Nephron (organoid): ENCODE measurements around the gene PRKCG.

Experiments used
- H3K27ac Mint-ChIP-seq, 3 experiments: 2 replicates each; pipeline ENCODE4 v1.8.0; 2020; ENCODE audit warnings: mixed read lengths in 3 of 3, mild to moderate bottlenecking in 2 of 3, moderate library complexity in 1 of 3
- H3K27me3 Mint-ChIP-seq: 2 replicates; pipeline ENCODE4 v1.8.0; 2021; ENCODE audit warnings: low read depth, mild to moderate bottlenecking, moderate library complexity, mixed read lengths
- H3K36me3 Mint-ChIP-seq: 2 replicates; pipeline ENCODE4 v1.8.0; 2020; ENCODE audit warnings: low read depth, mixed read lengths
- H3K4me1 Mint-ChIP-seq: 2 replicates; pipeline ENCODE4 v1.8.0; 2020; ENCODE audit warnings: mixed read lengths
- H3K4me3 Mint-ChIP-seq, 3 experiments: 2 replicates each; pipeline ENCODE4 v1.8.0; 2020; ENCODE audit warnings: mild to moderate bottlenecking in 3 of 3, mixed read lengths in 3 of 3, moderate library complexity in 2 of 3
- H3K9me3 Mint-ChIP-seq: 2 replicates; pipeline ENCODE4 v1.8.0; 2020; ENCODE audit warnings: mixed read lengths
- CTCF ChIP-seq, 3 experiments: fragments of 200-600 bp; sonication (generic); IDR thresholded peaks; one replicate each; pipeline ENCODE4 v1.5.0; 2021; ENCODE audit warnings: antibody characterized with exemption in 3 of 3; ENCODE audit not compliant: unreplicated experiment in 3 of 3

The PRKCG gene

GRCh38 chr19:53917356-53917755 lies 35.4 kb downstream of the PRKCG start:
- no peak for TF ChIP-seq CTCF (IDR thresholded peaks at IDR 0.05; ENCODE audit: unreplicated experiment in 3 of 3)
- peaks cover 32% of the 10 kb centered on the region for H3K27me3 Mint-ChIP-seq
- H3K4me1 Mint-ChIP-seq: no peaks in the 10 kb centered on the region
- H3K4me3 Mint-ChIP-seq: no peak overlapping the region
- H3K36me3 Mint-ChIP-seq: no peaks in the 10 kb centered on the region
- H3K27ac Mint-ChIP-seq: no peak overlapping the region
- peaks cover 3% of the 10 kb centered on the region for H3K9me3 Mint-ChIP-seq

GRCh38 chr19:53927739-53928138 lies 45.7 kb downstream of the PRKCG start:
- H3K36me3 Mint-ChIP-seq: no peaks in the 10 kb centered on the region
- no peak overlapping the region for H3K27ac Mint-ChIP-seq
- no peak overlapping the region for H3K4me3 Mint-ChIP-seq
- peaks cover 9% of the 10 kb centered on the region for H3K9me3 Mint-ChIP-seq
- H3K27me3 Mint-ChIP-seq: peaks cover 9% of the 10 kb centered on the region
- no peaks in the 10 kb centered on the region for H3K4me1 Mint-ChIP-seq
- TF ChIP-seq CTCF (IDR thresholded peaks at IDR 0.05; ENCODE audit: unreplicated experiment in 3 of 3): no peak

- H3K4me1 Mint-ChIP-seq: no peaks in the 10 kb centered on the region
- no peak for TF ChIP-seq CTCF (IDR thresholded peaks at IDR 0.05; ENCODE audit: unreplicated experiment in 3 of 3)
- no peak overlapping the region for H3K4me3 Mint-ChIP-seq
- no peak overlapping the region for H3K27ac Mint-ChIP-seq
- peaks cover 4% of the 10 kb centered on the region for H3K9me3 Mint-ChIP-seq
- peaks cover 36% of the 10 kb centered on the region for H3K27me3 Mint-ChIP-seq
- no peaks in the 10 kb centered on the region for H3K36me3 Mint-ChIP-seq
Measured at GRCh38 chr19:53936029-53936428, 54.0 kb downstream of the PRKCG start.

- H3K4me3 Mint-ChIP-seq: no peak overlapping the region
- no peak overlapping the region for H3K27ac Mint-ChIP-seq
- no peak for TF ChIP-seq CTCF (IDR thresholded peaks at IDR 0.05; ENCODE audit: unreplicated experiment in 3 of 3)
- peaks cover 83% of the 10 kb centered on the region for H3K27me3 Mint-ChIP-seq
- no peaks in the 10 kb centered on the region for H3K36me3 Mint-ChIP-seq
- no peaks in the 10 kb centered on the region for H3K4me1 Mint-ChIP-seq
- H3K9me3 Mint-ChIP-seq: peaks cover 4% of the 10 kb centered on the region
Measured at GRCh38 chr19:53942001-53942786, 60.2 kb downstream of the PRKCG start.

- TF ChIP-seq CTCF (IDR thresholded peaks at IDR 0.05; ENCODE audit: unreplicated experiment in 3 of 3): no peak
- Mint-ChIP-seq H3K36me3 (no peaks in the 10 kb centered on the region), H3K4me3 (no peak overlapping the region), H3K27me3 (peaks cover 74% of the 10 kb centered on the region), H3K9me3 (peaks cover 4% of the 10 kb centered on the region), H3K4me1 (no peaks in the 10 kb centered on the region), H3K27ac (no peak overlapping the region)
Measured at GRCh38 chr19:53944416-53944815, 62.4 kb downstream of the PRKCG start.

GRCh38 chr19:53944933-53945332 lies 62.9 kb downstream of the PRKCG start:
- Mint-ChIP-seq H3K9me3 (peaks cover 4% of the 10 kb centered on the region), H3K27ac (no peak overlapping the region), H3K4me1 (no peaks in the 10 kb centered on the region), H3K4me3 (no peak overlapping the region), H3K36me3 (no peaks in the 10 kb centered on the region), H3K27me3 (peaks cover 74% of the 10 kb centered on the region)
- no peak for TF ChIP-seq CTCF (IDR thresholded peaks at IDR 0.05; ENCODE audit: unreplicated experiment in 3 of 3)
